Hepatocyte (in vitro differentiated cells): ENCODE measurements around the gene USP48. TPM values are rescaled to one million over a fixed set of nuclear protein-coding genes. Genes with fewer than 3 reads are reported as not detected.

ENCODE experiments used
- DNase-seq: peaks from one replicate; pipeline ENCODE4 v3.0.0-alpha.2; 2016; ENCODE audit warnings: low spot score
- H2AFZ ChIP-seq: fragments of 200-600 bp; sonication (generic); 2 replicates; pipeline ENCODE4 v1.6.0; 2016; ENCODE audit warnings: antibody characterized with exemption, mild to moderate bottlenecking
- H3K27ac ChIP-seq: fragments of 200-600 bp; sonication (generic); 2 replicates; pipeline ENCODE4 v1.5.1; 2016; ENCODE audit warnings: mild to moderate bottlenecking
- H3K27me3 ChIP-seq: fragments of 200-600 bp; sonication (generic); 2 replicates; pipeline ENCODE4 v1.6.1; 2016
- H3K36me3 ChIP-seq: fragments of 200-600 bp; sonication (generic); replicated peaks from 2 replicates; pipeline ENCODE4 v1.5.1; 2016; ENCODE audit warnings: low read depth; ENCODE audit not compliant: insufficient read depth
- H3K4me1 ChIP-seq: fragments of 200-600 bp; sonication (generic); 2 replicates; pipeline ENCODE4 v1.5.1; 2016; ENCODE audit warnings: mild to moderate bottlenecking, moderate library complexity; ENCODE audit not compliant: insufficient read depth
- H3K4me2 ChIP-seq: fragments of 200-600 bp; sonication (generic); 2 replicates; pipeline ENCODE4 v1.6.0; 2016
- H3K4me3 ChIP-seq: fragments of 200-600 bp; sonication (generic); 2 replicates; pipeline ENCODE4 v1.5.1; 2016; ENCODE audit warnings: mild to moderate bottlenecking
- H3K79me2 ChIP-seq: fragments of 200-600 bp; sonication (generic); 2 replicates; pipeline ENCODE4 v1.6.0; 2017; ENCODE audit warnings: mild to moderate bottlenecking
- H3K9me2 ChIP-seq: fragments of 200-600 bp; sonication (generic); replicated peaks from 2 replicates; pipeline ENCODE4 v1.6.0; 2017; ENCODE audit warnings: mild to moderate bottlenecking; ENCODE audit not compliant: insufficient read depth
- H3K9me3 ChIP-seq: fragments of 200-600 bp; sonication (generic); 2 replicates; pipeline ENCODE4 v1.5.1; 2016; ENCODE audit warnings: low read depth, mild to moderate bottlenecking
- H4K20me1 ChIP-seq: fragments of 200-600 bp; sonication (generic); 2 replicates; pipeline ENCODE4 v1.6.0; 2016; ENCODE audit warnings: mild to moderate bottlenecking; ENCODE audit not compliant: insufficient read depth, poor library complexity, severe bottlenecking
- CTCF ChIP-seq: fragments of 200-600 bp; sonication (generic); IDR thresholded peaks from 2 replicates; pipeline ENCODE4 v1.5.1; 2016; ENCODE audit warnings: antibody characterized with exemption, mild to moderate bottlenecking; ENCODE audit not compliant: poor library complexity
- EZH2 ChIP-seq: fragments of 200-600 bp; sonication (generic); IDR thresholded peaks from 2 replicates; pipeline ENCODE4 v1.6.1; 2016; ENCODE audit warnings: antibody characterized with exemption, mild to moderate bottlenecking, borderline replicate concordance
- EZH2phosphoT487 ChIP-seq: fragments of 200-600 bp; sonication (generic); IDR thresholded peaks from one replicate; pipeline ENCODE4 v1.6.1; 2018; ENCODE audit warnings: antibody characterized with exemption, mild to moderate bottlenecking, low read depth, moderate library complexity; ENCODE audit not compliant: unreplicated experiment, severe bottlenecking
- WGBS: methylation state at CpG from one replicate; pipeline ENCODE4 v1.1.6; 2016; ENCODE audit warnings: low lambda C conversion rate; ENCODE audit errors: missing lambda C conversion rate; 5-methylcytosine and 5-hydroxymethylcytosine counted together
- polyA plus RNA-seq: library from polyadenylated mRNA; unstranded; fragments of >200 nt; fragmentation: Nextera tagmentation; extraction: Ambion mirVana; gene quantifications from 2 replicates; pipeline ENCODE4 v1.2.1, GENCODE V29; 2016
- total RNA-seq: library from RNA; depleted of rRNA; stranded (reverse); fragments of >200 nt; gene quantifications from 2 replicates; pipeline ENCODE4 v1.2.3, GENCODE V29; 2014

Gene USP48
- total RNA-seq (39.5 and 46.7 TPM in 2 replicates), polyA plus RNA-seq (36.7 and 38.9 TPM in 2 replicates)

GRCh38 chr1:21782868-21783678 lies at the start of gene USP48:
TSS of gene USP48 (minus strand) at chr1:21783149. CDS start at chr1:21782957, 192 bp downstream.
- under 1% methylated on average over 75 of the region's 82 CpGs for WGBS

GRCh38 chr1:21831454-21831970 lies 48.6 kb upstream of the USP48 start:
- Histone ChIP-seq H3K4me3 (no peak overlapping the region), H4K20me1 (no peaks in the 10 kb centered on the region), H3K4me1 (no peaks in the 10 kb centered on the region), H2AFZ (no peak overlapping the region), H3K27me3 (no peaks in the 10 kb centered on the region), H3K9me3 (no peaks in the 10 kb centered on the region), H3K4me2 (no peak overlapping the region), H3K9me2 (no peaks in the 10 kb centered on the region), H3K36me3 (peaks cover 2% of the 10 kb centered on the region), H3K27ac (no peak overlapping the region), H3K79me2 (no peaks in the 10 kb centered on the region)
- 94% methylated on average over 14 of the region's 14 CpGs for WGBS
- DNase-seq = no peak
- no peak for TF ChIP-seq CTCF
- no peak for TF ChIP-seq EZH2phosphoT487
- TF ChIP-seq EZH2 = no peak

More at GRCh38 chr1:21782868-21783678, at the start of gene USP48:
- Histone ChIP-seq H3K9me3 (no peaks in the 10 kb centered on the region), H3K79me2 (peaks cover 45% of the 10 kb centered on the region), H3K4me1 (peaks cover 6% of the 10 kb centered on the region), H3K4me2 (peak within 1 kb of the TSS; percentile 85), H3K36me3 (no peaks in the 10 kb centered on the region), H2AFZ (peak within 1 kb of the TSS; percentile 91), H4K20me1 (peaks cover 26% of the 10 kb centered on the region), H3K9me2 (no peaks in the 10 kb centered on the region), H3K27me3 (no peaks in the 10 kb centered on the region), H3K27ac (peak within 1 kb of the TSS; percentile 100), H3K4me3 (peak within 1 kb of the TSS; percentile 53)
- peak; percentile 99 for DNase-seq
- TF ChIP-seq EZH2 (no peak), EZH2phosphoT487 (no peak), CTCF (no peak)

- H2AFZ ChIP-seq = no peak overlapping the region
- H3K4me3 ChIP-seq = no peak overlapping the region
- H3K27me3 ChIP-seq = no peaks in the 10 kb centered on the region
- peaks cover 2% of the 10 kb centered on the region for H3K36me3 ChIP-seq
- H3K27ac ChIP-seq = no peak overlapping the region
- TF ChIP-seq CTCF (no peak), EZH2 (no peak), EZH2phosphoT487 (no peak)
- 97% methylated on average over 21 of the region's 23 CpGs for WGBS
- no peaks in the 10 kb centered on the region for H3K4me1 ChIP-seq
- H4K20me1 ChIP-seq = no peaks in the 10 kb centered on the region
- no peaks in the 10 kb centered on the region for H3K9me2 ChIP-seq
- H3K9me3 ChIP-seq = no peaks in the 10 kb centered on the region
- no peak overlapping the region for H3K4me2 ChIP-seq
- DNase-seq = no peak
- H3K79me2 ChIP-seq = no peaks in the 10 kb centered on the region
Measured at GRCh38 chr1:21830792-21831453, 48.0 kb upstream of the USP48 start.
